Neural cell (in vitro differentiated cells): ENCODE results near the gene SLC9A3. TPM values are rescaled to one million over a fixed set of nuclear protein-coding genes. Genes with fewer than 3 reads are reported as not detected.

Experiments used
- H2AFZ ChIP-seq: fragments of 200-600, 300-800 bp; sonication (generic), shearing (Covaris generic); 2 replicates; pipeline ENCODE4 v1.6.0; 2014; ENCODE audit warnings: low read depth, mild to moderate bottlenecking, antibody characterized with exemption, low read length, moderate library complexity
- H3F3A ChIP-seq: fragments of 200-600 bp; shearing (Covaris generic); 2 replicates; pipeline ENCODE4 v1.6.1; 2016; ENCODE audit warnings: mild to moderate bottlenecking, moderate library complexity, mixed read lengths, antibody characterized with exemption, low read length; ENCODE audit not compliant: insufficient read depth, poor library complexity, severe bottlenecking
- H3K27ac ChIP-seq: fragments of 200-600, 300-800 bp; sonication (generic), shearing (Covaris generic); 2 replicates; pipeline ENCODE4 v1.5.1; 2014; ENCODE audit warnings: mild to moderate bottlenecking, low read length, moderate library complexity
- H3K27me3 ChIP-seq: fragments of 300-800, 200-600 bp; sonication (generic), shearing (Covaris generic); 2 replicates; pipeline ENCODE4 v1.6.0; 2014; ENCODE audit warnings: mild to moderate bottlenecking, low read depth, low read length, moderate library complexity; ENCODE audit not compliant: insufficient read depth
- H3K36me3 ChIP-seq: fragments of 300-800, 200-600 bp; sonication (generic), shearing (Covaris generic); 2 replicates; pipeline ENCODE4 v1.5.1; 2014; ENCODE audit warnings: mild to moderate bottlenecking, antibody characterized with exemption, low read length, moderate library complexity; ENCODE audit not compliant: insufficient read depth
- H3K4me2 ChIP-seq: fragments of 300-800, 200-600 bp; sonication (generic), shearing (Covaris generic); 2 replicates; pipeline ENCODE4 v1.6.0; 2014; ENCODE audit warnings: mild to moderate bottlenecking, low read length
- H3K4me3 ChIP-seq: fragments of 300-800, 200-600 bp; sonication (generic), shearing (Covaris generic); 2 replicates; pipeline ENCODE4 v1.5.1; 2014; ENCODE audit warnings: mild to moderate bottlenecking, low read length, moderate library complexity
- H3K79me2 ChIP-seq: fragments of 200-600 bp; shearing (Covaris generic); replicated peaks from 2 replicates; pipeline ENCODE4 v1.6.0; 2014; ENCODE audit warnings: mild to moderate bottlenecking, low read length, moderate library complexity; ENCODE audit not compliant: insufficient read depth
- H3K9ac ChIP-seq: fragments of 300-800, 200-600 bp; sonication (generic), shearing (Covaris generic); 2 replicates; pipeline ENCODE4 v1.6.1; 2016; ENCODE audit warnings: mild to moderate bottlenecking, low read length, mixed read lengths
- H3K9me2 ChIP-seq: fragments of 200-600 bp; shearing (Covaris generic); 2 replicates; pipeline ENCODE4 v1.6.1; 2016; ENCODE audit warnings: mild to moderate bottlenecking, low read length, mixed read lengths; ENCODE audit not compliant: insufficient read depth
- H3K9me3 ChIP-seq: fragments of 200-600, 300-800 bp; sonication (generic), shearing (Covaris generic); 2 replicates; pipeline ENCODE4 v1.6.1; 2016; ENCODE audit warnings: mild to moderate bottlenecking, mixed run types, low read length, moderate library complexity, mixed read lengths
- H4K20me1 ChIP-seq: fragments of 200-600 bp; shearing (Covaris generic); 2 replicates; pipeline ENCODE4 v1.6.1; 2016; ENCODE audit warnings: mild to moderate bottlenecking, mixed run types; ENCODE audit not compliant: insufficient read depth
- EP300 ChIP-seq: fragments of 450-650 bp; conservative IDR thresholded peaks from 2 replicates; pipeline ENCODE4 v1.6.1; 2014; ENCODE audit warnings: antibody characterized with exemption, mild to moderate bottlenecking, moderate library complexity; ENCODE audit not compliant: poor library complexity, severe bottlenecking
- EZH2 ChIP-seq: fragments of 200-600, 300-800 bp; shearing (Covaris generic), sonication (generic); IDR thresholded peaks from 2 replicates; pipeline ENCODE4 v1.6.1; 2014; ENCODE audit warnings: antibody characterized with exemption, low read length, borderline replicate concordance, mild to moderate bottlenecking; ENCODE audit not compliant: insufficient read depth, poor library complexity, severe bottlenecking
- MXI1 ChIP-seq: fragments of 450-650 bp; conservative IDR thresholded peaks from 2 replicates; pipeline ENCODE4 v1.6.1; 2014; ENCODE audit warnings: antibody characterized with exemption, mild to moderate bottlenecking; ENCODE audit not compliant: poor library complexity, severe bottlenecking
- POLR2AphosphoS5 ChIP-seq: IDR thresholded peaks from 2 replicates; pipeline ENCODE4 v1.6.1; 2012
- RAD21 ChIP-seq: fragments of 450-650 bp; conservative IDR thresholded peaks from 2 replicates; pipeline ENCODE4 v1.6.1; 2014; ENCODE audit warnings: antibody characterized with exemption, mild to moderate bottlenecking, moderate library complexity
- SMC3 ChIP-seq: fragments of 450-650 bp; conservative IDR thresholded peaks from 2 replicates; pipeline ENCODE4 v1.6.1; 2014; ENCODE audit warnings: antibody characterized with exemption, mild to moderate bottlenecking, moderate library complexity; ENCODE audit not compliant: poor library complexity
- TAF1 ChIP-seq: IDR thresholded peaks from 2 replicates; pipeline ENCODE4 v1.6.1; 2012; ENCODE audit warnings: low read depth
- polyA plus RNA-seq: library from polyadenylated mRNA; depleted of rRNA; stranded (reverse); fragments of >200 nt; gene quantifications from 2 replicates; pipeline ENCODE4 v1.2.3, GENCODE V29; 2014
- TF ChIP-seq, protein P1 (sequence below): fragments of 450-650 bp; IDR thresholded peaks from 2 replicates; pipeline ENCODE4 v1.5.1; 2014; ENCODE audit warnings: antibody characterized with exemption, mild to moderate bottlenecking, moderate library complexity; ENCODE audit not compliant: poor library complexity, severe bottlenecking
- TF ChIP-seq, protein P2 (sequence below): IDR thresholded peaks from 2 replicates; pipeline ENCODE4 v1.6.1; 2012; ENCODE audit warnings: borderline replicate concordance

SLC9A3 gene
- polyA plus RNA-seq, 1 donor from 2014 or later: 4.0 TPM

DNA sequence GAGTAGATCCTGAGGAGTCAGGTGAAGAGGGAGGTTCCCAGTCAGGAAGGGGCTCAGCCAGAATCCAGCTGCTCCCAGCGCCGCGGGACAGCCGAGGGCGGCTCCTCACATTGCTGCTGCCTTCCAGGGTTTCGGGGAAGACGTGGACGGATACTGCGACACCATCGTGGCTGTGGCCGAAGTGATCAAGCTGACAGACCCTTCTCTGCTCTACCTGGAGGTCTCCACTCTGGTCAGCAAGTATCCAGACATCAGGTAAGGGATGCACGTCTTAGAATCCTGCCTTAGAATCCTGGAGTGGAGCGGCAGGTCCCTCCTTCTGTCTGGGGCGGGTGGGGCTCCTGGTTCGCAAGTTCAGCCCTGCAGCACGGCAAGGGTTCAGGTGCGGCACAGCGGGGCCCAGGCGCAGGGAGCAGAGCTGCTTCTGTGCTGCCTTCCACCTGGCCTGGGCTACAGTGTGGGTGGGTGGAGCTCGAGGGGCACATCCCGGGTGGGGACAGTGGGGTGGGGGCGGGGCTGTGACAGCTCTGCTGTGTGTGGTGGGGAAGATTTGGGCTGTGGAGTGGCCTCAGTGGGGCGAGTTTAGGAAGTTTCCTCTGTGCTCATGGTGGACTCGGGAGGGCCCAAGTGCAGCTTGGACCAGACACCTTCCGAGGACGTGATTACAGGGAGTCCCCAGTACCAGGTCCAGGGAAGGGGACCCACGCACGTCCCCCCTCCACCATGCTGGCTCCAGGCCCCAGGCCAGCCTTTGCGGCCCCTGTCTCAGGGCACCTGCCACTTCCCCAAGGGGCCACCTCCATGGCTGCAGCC lies 58.5 kb downstream of the SLC9A3 start:
- H3K9ac ChIP-seq: no peak overlapping the region
- no peaks in the 10 kb centered on the region for H3K79me2 ChIP-seq
- H3K27me3 ChIP-seq: no peaks in the 10 kb centered on the region
- no peaks in the 10 kb centered on the region for H4K20me1 ChIP-seq
- no peak overlapping the region for H2AFZ ChIP-seq
- TF ChIP-seq SMC3 (no peak), TAF1 (no peak), POLR2AphosphoS5 (no peak), EP300 (no peak), MXI1 (no peak)
- no peaks in the 10 kb centered on the region for H3F3A ChIP-seq
- no peak overlapping the region for H3K4me3 ChIP-seq
- no peaks in the 10 kb centered on the region for H3K36me3 ChIP-seq
- H3K9me3 ChIP-seq: no peaks in the 10 kb centered on the region
- no peak overlapping the region for H3K27ac ChIP-seq
- H3K9me2 ChIP-seq: no peaks in the 10 kb centered on the region
- no peak overlapping the region for H3K4me2 ChIP-seq

DNA sequence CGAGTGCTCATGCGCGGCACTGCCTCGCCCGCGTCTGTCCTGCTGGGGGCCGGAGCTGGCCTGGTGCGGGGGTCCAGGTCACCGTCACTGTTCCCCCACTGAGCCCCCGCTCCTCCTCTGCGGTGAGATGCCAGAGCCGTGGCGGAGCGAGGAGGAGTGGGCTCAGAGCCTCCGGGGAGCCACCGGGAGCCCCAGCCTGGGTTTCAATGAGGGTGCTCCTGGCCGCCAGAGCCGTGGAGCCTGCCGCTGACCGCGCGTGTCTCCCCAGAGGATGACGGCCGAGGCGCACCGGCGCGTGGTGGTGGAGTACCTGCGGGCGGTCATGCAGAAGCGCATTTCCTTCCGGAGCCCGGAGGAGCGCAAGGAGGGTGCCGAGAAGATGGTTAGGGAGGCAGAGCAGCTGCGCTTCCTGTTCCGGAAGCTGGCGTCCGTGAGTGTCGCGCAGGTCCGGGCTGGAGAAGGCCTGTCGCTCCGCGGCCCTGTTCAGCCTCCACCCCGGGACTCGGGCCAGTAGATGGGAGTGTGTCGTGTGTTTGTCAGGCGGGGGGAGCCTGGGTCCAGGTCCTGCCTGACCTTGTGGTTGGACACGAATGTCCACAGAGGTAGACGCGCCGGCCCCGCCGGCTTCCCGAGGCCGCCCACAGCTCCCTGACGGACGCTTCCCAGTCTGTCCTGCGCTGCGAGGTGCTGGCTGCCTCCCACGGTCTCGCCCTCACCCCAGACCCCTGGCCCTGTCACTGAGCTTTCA lies 59.2 kb downstream of the SLC9A3 start:
- Histone ChIP-seq H3K9ac (no peak overlapping the region), H2AFZ (no peak overlapping the region), H3K4me2 (no peak overlapping the region), H3F3A (no peaks in the 10 kb centered on the region), H3K79me2 (no peaks in the 10 kb centered on the region), H3K36me3 (no peaks in the 10 kb centered on the region), H3K27ac (no peak overlapping the region), H3K9me2 (no peaks in the 10 kb centered on the region), H3K9me3 (no peaks in the 10 kb centered on the region), H3K4me3 (no peak overlapping the region), H3K27me3 (no peaks in the 10 kb centered on the region), H4K20me1 (no peaks in the 10 kb centered on the region)
- TF ChIP-seq RAD21 (no peak), EP300 (no peak), MXI1 (no peak), POLR2AphosphoS5 (no peak), SMC3 (no peak), TAF1 (no peak), EZH2 (no peak)
- TF ChIP-seq, protein P1, sequence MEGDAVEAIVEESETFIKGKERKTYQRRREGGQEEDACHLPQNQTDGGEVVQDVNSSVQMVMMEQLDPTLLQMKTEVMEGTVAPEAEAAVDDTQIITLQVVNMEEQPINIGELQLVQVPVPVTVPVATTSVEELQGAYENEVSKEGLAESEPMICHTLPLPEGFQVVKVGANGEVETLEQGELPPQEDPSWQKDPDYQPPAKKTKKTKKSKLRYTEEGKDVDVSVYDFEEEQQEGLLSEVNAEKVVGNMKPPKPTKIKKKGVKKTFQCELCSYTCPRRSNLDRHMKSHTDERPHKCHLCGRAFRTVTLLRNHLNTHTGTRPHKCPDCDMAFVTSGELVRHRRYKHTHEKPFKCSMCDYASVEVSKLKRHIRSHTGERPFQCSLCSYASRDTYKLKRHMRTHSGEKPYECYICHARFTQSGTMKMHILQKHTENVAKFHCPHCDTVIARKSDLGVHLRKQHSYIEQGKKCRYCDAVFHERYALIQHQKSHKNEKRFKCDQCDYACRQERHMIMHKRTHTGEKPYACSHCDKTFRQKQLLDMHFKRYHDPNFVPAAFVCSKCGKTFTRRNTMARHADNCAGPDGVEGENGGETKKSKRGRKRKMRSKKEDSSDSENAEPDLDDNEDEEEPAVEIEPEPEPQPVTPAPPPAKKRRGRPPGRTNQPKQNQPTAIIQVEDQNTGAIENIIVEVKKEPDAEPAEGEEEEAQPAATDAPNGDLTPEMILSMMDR: no peak
- TF ChIP-seq, protein P2, sequence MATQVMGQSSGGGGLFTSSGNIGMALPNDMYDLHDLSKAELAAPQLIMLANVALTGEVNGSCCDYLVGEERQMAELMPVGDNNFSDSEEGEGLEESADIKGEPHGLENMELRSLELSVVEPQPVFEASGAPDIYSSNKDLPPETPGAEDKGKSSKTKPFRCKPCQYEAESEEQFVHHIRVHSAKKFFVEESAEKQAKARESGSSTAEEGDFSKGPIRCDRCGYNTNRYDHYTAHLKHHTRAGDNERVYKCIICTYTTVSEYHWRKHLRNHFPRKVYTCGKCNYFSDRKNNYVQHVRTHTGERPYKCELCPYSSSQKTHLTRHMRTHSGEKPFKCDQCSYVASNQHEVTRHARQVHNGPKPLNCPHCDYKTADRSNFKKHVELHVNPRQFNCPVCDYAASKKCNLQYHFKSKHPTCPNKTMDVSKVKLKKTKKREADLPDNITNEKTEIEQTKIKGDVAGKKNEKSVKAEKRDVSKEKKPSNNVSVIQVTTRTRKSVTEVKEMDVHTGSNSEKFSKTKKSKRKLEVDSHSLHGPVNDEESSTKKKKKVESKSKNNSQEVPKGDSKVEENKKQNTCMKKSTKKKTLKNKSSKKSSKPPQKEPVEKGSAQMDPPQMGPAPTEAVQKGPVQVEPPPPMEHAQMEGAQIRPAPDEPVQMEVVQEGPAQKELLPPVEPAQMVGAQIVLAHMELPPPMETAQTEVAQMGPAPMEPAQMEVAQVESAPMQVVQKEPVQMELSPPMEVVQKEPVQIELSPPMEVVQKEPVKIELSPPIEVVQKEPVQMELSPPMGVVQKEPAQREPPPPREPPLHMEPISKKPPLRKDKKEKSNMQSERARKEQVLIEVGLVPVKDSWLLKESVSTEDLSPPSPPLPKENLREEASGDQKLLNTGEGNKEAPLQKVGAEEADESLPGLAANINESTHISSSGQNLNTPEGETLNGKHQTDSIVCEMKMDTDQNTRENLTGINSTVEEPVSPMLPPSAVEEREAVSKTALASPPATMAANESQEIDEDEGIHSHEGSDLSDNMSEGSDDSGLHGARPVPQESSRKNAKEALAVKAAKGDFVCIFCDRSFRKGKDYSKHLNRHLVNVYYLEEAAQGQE: no peak
